Karpas-422 (cell line): ENCODE results near the gene LINC01488. TPM values are rescaled to one million over a fixed set of nuclear protein-coding genes. Genes with fewer than 3 reads are reported as not detected.

Source experiments
- DNase-seq: peaks from one replicate; pipeline ENCODE4 v3.0.0-alpha.2; 2015
- H2AFZ ChIP-seq: fragments of 200-600 bp; sonication (generic); 2 replicates; pipeline ENCODE4 v1.6.1; 2014; ENCODE audit warnings: antibody characterized with exemption, low read length, mixed read lengths
- H3K27ac ChIP-seq: fragments of 200-600 bp; sonication (generic); 2 replicates; pipeline ENCODE4 v1.5.1; 2014; ENCODE audit warnings: mild to moderate bottlenecking, low read length, moderate library complexity
- H3K27me3 ChIP-seq: fragments of 200-600 bp; sonication (generic); 2 replicates; pipeline ENCODE4 v1.6.1; 2014; ENCODE audit warnings: low read length, mixed read lengths
- H3K36me3 ChIP-seq: fragments of 200-600 bp; sonication (generic); 2 replicates; pipeline ENCODE4 v1.6.1; 2014; ENCODE audit warnings: low read length, mixed read lengths; ENCODE audit not compliant: insufficient read depth
- H3K4me1 ChIP-seq: fragments of 200-600 bp; sonication (generic); 2 replicates; pipeline ENCODE4 v1.6.1; 2014; ENCODE audit warnings: mild to moderate bottlenecking, low read length, mixed read lengths
- H3K4me2 ChIP-seq: fragments of 200-600 bp; sonication (generic); 2 replicates; pipeline ENCODE4 v1.6.1; 2014; ENCODE audit warnings: low read length, low read depth, mild to moderate bottlenecking; ENCODE audit not compliant: poor library complexity, severe bottlenecking
- H3K4me3 ChIP-seq: fragments of 200-600 bp; sonication (generic); 2 replicates; pipeline ENCODE4 v1.5.1; 2014; ENCODE audit warnings: mild to moderate bottlenecking, antibody characterized with exemption, low read length, mixed read lengths
- H3K79me2 ChIP-seq: fragments of 200-600 bp; sonication (generic); 2 replicates; pipeline ENCODE4 v1.6.1; 2014; ENCODE audit warnings: mild to moderate bottlenecking, low read length, mixed read lengths
- H3K9ac ChIP-seq: fragments of 200-600 bp; sonication (generic); 2 replicates; pipeline ENCODE4 v1.6.0; 2014; ENCODE audit warnings: low read length
- H3K9me2 ChIP-seq: fragments of 200-600 bp; sonication (generic), shearing (Covaris generic); replicated peaks from 2 replicates; pipeline ENCODE4 v1.6.0; 2014; ENCODE audit warnings: mild to moderate bottlenecking, low read length, moderate library complexity; ENCODE audit not compliant: insufficient read depth
- H3K9me3 ChIP-seq: fragments of 300-700, 200-600 bp; sonication (generic); 2 replicates; pipeline ENCODE4 v1.6.1; 2014; ENCODE audit warnings: low read length, mixed read lengths
- H4K20me1 ChIP-seq: fragments of 200-600 bp; sonication (generic); 2 replicates; pipeline ENCODE4 v1.6.1; 2014; ENCODE audit warnings: mild to moderate bottlenecking, antibody characterized with exemption, low read length, low read depth; ENCODE audit not compliant: insufficient read depth
- total RNA-seq: library from RNA; depleted of rRNA; stranded (reverse); fragments of >200 nt; shearing (Covaris generic); gene quantifications from 2 replicates; pipeline ENCODE4 v1.2.3, GENCODE V29; 2014; ENCODE audit warnings: low replicate concordance

LINC01488 gene
- total RNA-seq, 1 experiment from 2014 or later: not detected

DNA sequence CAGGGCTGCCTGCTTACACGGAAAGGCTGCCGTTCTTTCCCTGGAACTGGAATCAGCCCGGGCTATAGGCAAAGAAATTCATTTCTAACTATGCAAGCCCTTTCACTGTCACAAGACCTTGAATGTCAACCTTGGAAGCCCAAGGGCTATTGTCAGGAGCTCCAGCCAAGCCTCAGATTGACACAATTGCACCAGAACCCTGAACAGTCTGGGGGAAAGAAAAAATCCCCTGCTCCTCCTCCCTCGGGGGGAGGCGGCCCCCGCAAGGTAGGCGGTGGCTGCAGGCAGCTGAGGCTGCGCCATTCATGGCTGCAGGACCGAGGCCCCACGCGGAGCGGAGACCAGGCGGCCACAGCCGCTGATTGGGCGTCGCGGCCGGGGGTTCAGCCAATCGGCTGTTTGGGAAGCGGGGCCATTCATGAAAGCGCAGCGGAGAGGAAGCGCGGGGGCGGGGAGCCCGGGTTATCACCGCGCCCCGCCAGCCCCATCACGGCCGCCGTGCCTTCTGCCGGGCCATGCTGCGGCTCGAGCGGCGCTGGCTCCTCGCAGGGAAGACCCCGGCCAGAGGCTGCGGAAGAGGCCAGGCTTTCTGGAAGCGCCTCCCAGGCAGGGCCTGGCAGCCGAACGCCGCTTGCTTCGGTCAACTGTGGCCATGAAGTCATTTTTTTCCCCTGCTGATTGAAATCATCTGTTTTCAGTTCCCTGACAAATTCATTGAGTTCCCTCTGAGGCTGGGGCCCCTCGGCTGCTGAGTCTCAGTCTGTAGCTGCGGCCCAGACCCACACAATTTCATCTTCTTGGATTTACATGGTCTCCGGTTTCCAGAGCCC, 38.1 kb upstream of the LINC01488 start:
- H3K36me3 ChIP-seq: no peaks in the 10 kb centered on the region
- H4K20me1 ChIP-seq: no peaks in the 10 kb centered on the region
- H3K9ac ChIP-seq: peak overlapping the region; percentile 53
- no peaks in the 10 kb centered on the region for H3K9me2 ChIP-seq
- peak overlapping the region; percentile 25; the same call in 1 of the 2 replicates for H3K4me3 ChIP-seq
- H3K9me3 ChIP-seq: no peaks in the 10 kb centered on the region
- H3K27me3 ChIP-seq: no peaks in the 10 kb centered on the region
- peaks cover 14% of the 10 kb centered on the region for H3K4me1 ChIP-seq
- no peak overlapping the region for H3K27ac ChIP-seq
- H2AFZ ChIP-seq: peak overlapping the region; percentile 83
- peak; percentile 91 for DNase-seq
- H3K4me2 ChIP-seq: peak overlapping the region; percentile 55
- H3K79me2 ChIP-seq: no peaks in the 10 kb centered on the region

DNA sequence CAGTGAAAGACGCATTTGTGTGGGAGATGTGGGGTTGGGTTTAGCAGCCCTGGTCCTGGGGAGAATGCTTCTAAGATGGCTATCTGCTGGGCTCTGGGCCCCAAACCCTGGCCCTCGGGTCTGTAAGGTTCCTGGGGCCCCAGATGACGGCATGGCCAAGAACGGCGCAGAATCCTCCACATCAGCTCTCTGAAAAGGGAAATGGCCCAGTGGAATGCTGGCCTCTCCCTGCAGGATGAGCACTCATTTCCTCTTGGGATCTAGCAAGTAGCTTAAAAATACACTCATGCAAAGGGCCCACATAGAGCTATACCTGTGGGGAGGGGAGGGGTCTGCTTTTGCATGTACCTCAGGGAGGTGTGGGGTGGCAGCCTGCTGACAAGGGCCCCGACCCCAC, 37.5 kb upstream of the LINC01488 start:
- Histone ChIP-seq H4K20me1 (no peaks in the 10 kb centered on the region), H3K27ac (no peak overlapping the region), H3K9me2 (no peaks in the 10 kb centered on the region), H3K9ac (peak overlapping the region; percentile 53), H2AFZ (peak overlapping the region; percentile 83), H3K36me3 (no peaks in the 10 kb centered on the region), H3K27me3 (no peaks in the 10 kb centered on the region), H3K9me3 (no peaks in the 10 kb centered on the region), H3K4me1 (peaks cover 14% of the 10 kb centered on the region), H3K79me2 (no peaks in the 10 kb centered on the region), H3K4me2 (peak overlapping the region; percentile 55), H3K4me3 (peak overlapping the region; percentile 25; the same call in 1 of the 2 replicates)
- DNase-seq: no peak

DNA sequence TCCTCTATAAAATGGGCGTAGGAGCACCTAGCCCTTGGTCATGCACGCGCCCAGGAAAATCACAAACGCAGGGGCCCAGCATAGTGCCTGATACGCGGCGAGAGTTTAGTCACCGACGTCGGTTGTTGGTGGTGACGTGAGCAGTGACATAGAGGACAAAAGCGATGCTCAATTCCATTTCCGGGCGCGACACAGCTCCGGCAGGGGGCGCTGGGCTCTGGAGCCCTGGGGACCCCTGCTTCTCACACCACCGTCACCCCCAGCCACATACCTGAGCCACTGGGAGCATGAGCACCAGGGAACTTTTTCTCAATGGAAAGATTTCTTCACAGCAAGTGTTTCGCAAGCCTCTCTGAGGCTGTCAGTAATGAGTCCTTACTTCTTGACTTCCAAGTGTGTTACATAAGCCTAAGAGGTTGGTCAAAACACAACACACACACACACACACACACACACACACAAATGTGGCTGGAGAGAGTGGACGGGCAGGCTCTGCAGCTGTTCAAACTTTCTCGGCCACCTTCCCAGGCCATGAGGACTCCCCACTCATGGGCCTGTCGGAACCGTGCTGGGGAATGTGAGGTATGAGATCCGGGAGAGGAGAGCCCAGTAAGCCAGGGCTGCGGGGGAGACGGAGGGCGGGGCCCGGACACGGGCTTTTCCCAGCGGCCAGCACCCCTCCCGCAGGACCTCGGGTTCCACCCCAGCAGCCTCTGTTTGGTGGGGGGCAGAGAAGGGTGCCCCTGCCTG, 36.9 kb upstream of the LINC01488 start:
- H3K4me3 ChIP-seq: no peak overlapping the region
- H3K27ac ChIP-seq: no peak overlapping the region
- H3K36me3 ChIP-seq: no peaks in the 10 kb centered on the region
- no peak overlapping the region for H2AFZ ChIP-seq
- no peak overlapping the region for H3K9ac ChIP-seq
- no peaks in the 10 kb centered on the region for H3K9me2 ChIP-seq
- peaks cover 14% of the 10 kb centered on the region for H3K4me1 ChIP-seq
- DNase-seq: no peak
- no peaks in the 10 kb centered on the region for H3K79me2 ChIP-seq
- no peak overlapping the region for H3K4me2 ChIP-seq
- no peaks in the 10 kb centered on the region for H3K9me3 ChIP-seq
- H3K27me3 ChIP-seq: no peaks in the 10 kb centered on the region
- no peaks in the 10 kb centered on the region for H4K20me1 ChIP-seq

DNA sequence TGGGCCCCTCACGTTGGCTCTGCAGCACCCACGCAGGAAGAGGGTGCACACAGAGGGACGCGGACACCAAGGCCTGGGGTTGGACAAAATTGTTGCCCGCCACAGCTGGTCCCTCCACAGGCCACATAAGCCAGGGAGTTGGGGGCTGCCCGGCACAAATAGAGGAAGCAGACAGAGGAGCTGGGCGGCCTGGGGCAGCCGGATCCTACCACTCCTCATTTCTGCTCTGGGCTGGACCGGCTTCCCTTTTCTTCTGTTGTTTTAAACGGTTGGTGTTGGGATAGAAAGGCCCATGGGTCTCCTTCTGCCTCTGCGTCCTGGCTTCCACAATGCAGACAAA, 36.4 kb upstream of the LINC01488 start:
- Histone ChIP-seq H3K27ac (no peak overlapping the region), H3K4me1 (peaks cover 14% of the 10 kb centered on the region), H3K9me2 (no peaks in the 10 kb centered on the region), H4K20me1 (no peaks in the 10 kb centered on the region), H3K36me3 (no peaks in the 10 kb centered on the region), H3K9ac (no peak overlapping the region), H3K79me2 (no peaks in the 10 kb centered on the region), H3K4me3 (no peak overlapping the region), H3K9me3 (no peaks in the 10 kb centered on the region), H3K4me2 (no peak overlapping the region), H2AFZ (no peak overlapping the region), H3K27me3 (no peaks in the 10 kb centered on the region)
- no peak for DNase-seq

DNA sequence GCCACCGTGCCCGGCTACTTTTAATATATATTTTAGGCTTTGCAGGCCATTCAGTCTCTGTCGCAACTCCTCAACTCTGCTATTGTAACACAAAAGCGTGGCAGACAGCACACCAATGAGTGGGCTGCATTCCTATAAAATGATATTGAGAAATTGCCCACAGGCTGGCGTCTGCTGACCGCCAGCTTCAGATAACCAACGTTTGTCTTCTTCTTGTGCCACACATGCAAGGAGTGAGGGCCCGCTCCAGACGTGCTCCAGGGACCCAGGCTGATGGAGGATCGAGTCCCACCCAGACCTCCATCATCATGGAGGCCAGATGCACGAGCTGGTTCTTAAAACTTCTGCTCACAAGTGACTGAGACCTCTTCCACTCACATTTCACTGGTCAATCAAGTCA, 35.4 kb upstream of the LINC01488 start:
- H3K4me3 ChIP-seq: no peak overlapping the region
- no peaks in the 10 kb centered on the region for H4K20me1 ChIP-seq
- H3K79me2 ChIP-seq: no peaks in the 10 kb centered on the region
- H3K4me1 ChIP-seq: peaks cover 14% of the 10 kb centered on the region
- no peak overlapping the region for H3K27ac ChIP-seq
- no peak for DNase-seq
- no peaks in the 10 kb centered on the region for H3K9me3 ChIP-seq
- H3K36me3 ChIP-seq: no peaks in the 10 kb centered on the region
- no peaks in the 10 kb centered on the region for H3K27me3 ChIP-seq
- no peaks in the 10 kb centered on the region for H3K9me2 ChIP-seq
- H3K4me2 ChIP-seq: no peak overlapping the region
- H3K9ac ChIP-seq: no peak overlapping the region
- no peak overlapping the region for H2AFZ ChIP-seq

DNA sequence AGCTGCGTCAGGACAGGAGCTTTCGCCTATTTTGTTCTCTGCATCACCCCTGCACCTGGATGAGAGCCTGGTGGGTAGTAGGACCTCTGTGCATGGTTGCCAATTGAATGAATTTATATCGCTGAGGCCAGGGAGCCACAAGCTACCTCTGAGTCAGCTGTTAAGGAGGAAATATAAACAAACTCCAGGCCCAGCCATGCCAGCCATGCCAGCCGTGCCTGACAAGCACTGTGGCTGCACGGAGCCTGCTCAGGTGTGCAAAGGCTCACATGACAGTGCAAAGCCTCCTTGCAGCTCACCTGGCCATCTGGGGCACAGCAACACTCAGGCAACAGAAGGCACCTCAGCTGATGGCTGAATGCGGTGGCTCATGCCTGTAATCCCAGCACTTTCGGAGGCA, 33.7 kb upstream of the LINC01488 start:
- Histone ChIP-seq H3K4me2 (no peak overlapping the region), H3K4me1 (peaks cover 13% of the 10 kb centered on the region), H3K9ac (no peak overlapping the region)

DNA sequence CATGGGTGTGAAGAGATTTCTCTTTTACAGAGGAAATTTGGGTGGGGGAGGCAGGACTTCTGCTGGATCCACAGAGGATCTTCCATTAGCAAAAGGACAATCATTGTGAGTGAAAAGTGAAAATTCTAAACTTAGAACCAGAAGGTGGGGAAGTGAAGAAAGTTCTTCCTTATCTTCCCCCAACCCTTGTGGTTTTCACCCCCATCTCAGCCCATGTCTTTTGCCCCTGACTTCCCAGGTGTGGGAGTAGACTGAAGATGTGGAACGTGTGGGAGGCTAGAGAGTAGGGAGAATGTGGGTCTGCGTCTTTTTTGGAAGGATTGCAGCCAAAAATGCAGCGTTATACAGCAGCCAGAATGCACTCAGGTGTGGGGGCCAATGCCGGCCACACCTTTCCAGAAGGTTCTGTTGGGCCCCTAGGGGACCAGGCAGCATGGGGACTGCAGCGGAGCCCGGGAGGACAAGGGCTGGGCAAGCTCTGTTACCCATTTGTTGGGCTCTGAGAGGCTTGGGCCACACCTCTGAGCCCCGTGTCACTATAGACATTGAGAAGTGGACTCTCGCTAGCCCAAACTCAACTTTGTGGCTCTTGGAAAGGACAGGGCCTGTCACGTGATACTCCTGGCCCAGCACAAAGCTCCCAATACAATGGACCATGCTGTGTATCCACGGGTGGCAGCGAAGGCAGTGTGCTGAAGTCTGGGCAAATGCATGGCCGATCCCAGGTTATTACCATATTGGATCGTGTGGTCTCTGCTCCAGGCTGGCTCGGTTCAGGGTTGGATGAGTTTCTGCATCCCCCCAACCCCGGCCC, 32.8 kb upstream of the LINC01488 start:
- Histone ChIP-seq H3K9me3 (no peaks in the 10 kb centered on the region), H3K27me3 (no peaks in the 10 kb centered on the region), H3K9ac (no peak overlapping the region), H3K4me1 (peaks cover 5% of the 10 kb centered on the region), H3K9me2 (no peaks in the 10 kb centered on the region), H3K4me3 (no peak overlapping the region), H3K36me3 (no peaks in the 10 kb centered on the region), H3K4me2 (no peak overlapping the region), H2AFZ (no peak overlapping the region), H3K27ac (no peak overlapping the region), H4K20me1 (no peaks in the 10 kb centered on the region), H3K79me2 (no peaks in the 10 kb centered on the region)
- no peak for DNase-seq

More for the DNA sequence above, 33.7 kb upstream of the LINC01488 start:
- no peak overlapping the region for H3K4me3 ChIP-seq
- H3K9me2 ChIP-seq: no peaks in the 10 kb centered on the region
- H3K27me3 ChIP-seq: no peaks in the 10 kb centered on the region
- H4K20me1 ChIP-seq: no peaks in the 10 kb centered on the region
- no peaks in the 10 kb centered on the region for H3K9me3 ChIP-seq
- no peaks in the 10 kb centered on the region for H3K79me2 ChIP-seq
- no peak overlapping the region for H2AFZ ChIP-seq
- H3K36me3 ChIP-seq: no peaks in the 10 kb centered on the region
- H3K27ac ChIP-seq: no peak overlapping the region
- DNase-seq: no peak
